K562 (cell line): ENCODE measurements around the gene POLR3GL. TPM values are rescaled to one million over a fixed set of nuclear protein-coding genes. Genes with fewer than 3 reads are reported as not detected.

Experiments
- BRCA1 ChIP-seq, 2 experiments: fragments of 450-650 bp in 1 of 2; sonication (generic) in 1 of 2; formaldehyde crosslinking in 1 of 2; IDR thresholded peaks; 2 replicates each; pipeline versions ENCODE4 v1.5.0 to v1.6.1; 2017 to 2020; ENCODE audit warnings: mild to moderate bottlenecking in 1 of 2, missing genetic modification reagents in 1 of 2
- EP300 ChIP-seq: IDR thresholded peaks from 2 replicates; pipeline ENCODE4 v1.6.1; 2012; ENCODE audit warnings: low read length, improper control_type of control experiment
- GATAD2B ChIP-seq: fragments of 450-650 bp; IDR thresholded peaks from 2 replicates; pipeline ENCODE4 v1.6.1; 2017; ENCODE audit warnings: mild to moderate bottlenecking, borderline replicate concordance
- HDGF ChIP-seq: fragments of 450-650 bp; IDR thresholded peaks from 2 replicates; pipeline ENCODE4 v1.6.1; 2016
- MNT ChIP-seq, 2 experiments: fragments of 450-650 bp; conservative IDR thresholded peaks; 2 replicates each; pipeline ENCODE4 v1.6.1; 2017; ENCODE audit warnings: mild to moderate bottlenecking in 2 of 2, moderate library complexity in 2 of 2
- POLR2AphosphoS5 ChIP-seq: IDR thresholded peaks from 2 replicates; pipeline ENCODE4 v1.6.1; 2011; ENCODE audit warnings: mild to moderate bottlenecking, low read depth, low read length, moderate library complexity; ENCODE audit not compliant: control insufficient read depth, insufficient read depth
- TCF7L2 ChIP-seq: fragments of 150-350 bp; IDR thresholded peaks from 2 replicates; pipeline ENCODE4 v1.6.1; 2016; ENCODE audit warnings: low read depth, mild to moderate bottlenecking, low read length, moderate library complexity
- ZKSCAN8 ChIP-seq: fragments of 200-800 bp; sonication (Bioruptor generic); IDR thresholded peaks from 2 replicates; pipeline ENCODE4 v1.6.1; 2016; ENCODE audit warnings: missing genetic modification characterization, missing compliant biosample characterization
- ZNF121 ChIP-seq: sonication (generic); formaldehyde crosslinking; conservative IDR thresholded peaks from 2 replicates; pipeline ENCODE4 v1.8.0; 2022; ENCODE audit warnings: missing genetic modification reagents
- polyA plus RNA-seq, 8 experiments: library from polyadenylated mRNA; depleted of rRNA in 4 of 8; stranded (reverse) in 5 of 8; unstranded in 3 of 8; fragments of >200 nt; fragmentation: Nextera tagmentation in 2 of 8; fragmentation: Illumina TruSeq in 1 of 8; extraction: Ambion mirVana in 2 of 8; extraction: Trizol in 1 of 8; gene quantifications; 2 replicates each; pipeline versions ENCODE4 v1.2.1 to v1.2.3, GENCODE V29; 2011 to 2014; ENCODE audit warnings: inconsistent platforms in 1 of 8, missing spikeins in 1 of 8
- total RNA-seq, 7 experiments: library from RNA; depleted of rRNA in 6 of 7; stranded (reverse); fragments of >200 nt in 6 of 7; fragmentation: Illumina TruSeq in 2 of 7; extraction: Trizol in 2 of 7; gene quantifications; 2 replicates each; pipeline versions ENCODE4 v1.2.1 to v1.2.3, GENCODE V29; 2011 to 2021; ENCODE audit warnings: low replicate concordance in 1 of 7

Gene POLR3GL
- total and polyA plus RNA-seq, 9 of the 15 experiments (the other 6 are each of a cell fraction or from before 2014, with no cell fraction given), result 14.6 to 48.4 (median 38.2) TPM

GRCh38 chr1:146007489-146008133, 43.1 kb downstream of the POLR3GL start (continued):
- TF ChIP-seq MNT (conservative IDR thresholded peaks at IDR 0.05), result 0 out of 4 replicates have a peak, but pooled peaks of 1 of the 2 experiments have one; percentile 33
- TF ChIP-seq GATAD2B, result peak; percentile 77; the same call in 1 of the 2 replicates
- no peak for TF ChIP-seq POLR2AphosphoS5
- TF ChIP-seq EP300, result no peak
- peak; percentile 59; the same call in 1 of the 2 replicates for TF ChIP-seq ZNF121 (CRISPR knock-in tag)
- no peak for TF ChIP-seq ZKSCAN8
- no peak for TF ChIP-seq BRCA1 (IDR thresholded peaks at IDR 0.05)
- TF ChIP-seq BRCA1 (CRISPR knock-in tag; IDR thresholded peaks at IDR 0.05), result no peak
- no peak for TF ChIP-seq TCF7L2
- TF ChIP-seq HDGF, result no peak
- TF ChIP-seq, all 486 proteins: peak for 9
